ENCODE measurements around the gene PGAM5. TPM values are rescaled to one million over a fixed set of nuclear protein-coding genes. Genes with fewer than 3 reads are reported as not detected.
A peak's percentile ranks its signal among the peaks of the same experiment; 100 is the strongest.

Gene PGAM5
- total and polyA plus RNA-seq, 11 donors: 20.7 to 46.5 (median 27.6) TPM

DNA sequence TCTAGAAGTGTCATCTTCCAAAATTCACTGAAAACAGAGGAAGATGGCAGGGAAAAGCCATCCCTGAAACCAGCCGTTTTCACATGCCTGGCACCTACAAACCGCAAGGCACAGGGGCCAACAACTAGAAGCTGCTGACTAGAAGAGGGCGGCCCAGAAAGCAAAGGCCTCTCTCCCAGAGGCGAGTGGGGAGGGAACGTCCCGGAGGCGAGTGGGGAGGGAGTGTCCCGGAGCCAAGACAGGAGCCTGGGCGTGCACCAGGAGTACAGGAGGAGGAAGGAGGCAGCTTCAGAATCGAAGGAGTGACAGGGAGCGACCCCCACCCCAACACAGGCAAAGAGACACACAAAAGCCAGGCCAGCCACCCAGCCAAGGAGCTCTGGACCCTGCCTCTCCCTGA, 30.0 kb downstream of the PGAM5 start:
- peak; percentile 57 to 70 (median 66) for ATAC-seq
- DNase-seq: peak in 2 of 5 donors; percentile 34 to 48
- 52 to 66% (median 60%) methylated on average over 11 of the region's 11 CpGs for WGBS, 4 donors
- no peak overlapping the region for H3K4me3 ChIP-seq
- TF ChIP-seq POLR2A (IDR thresholded peaks at IDR 0.05): no peak
- TF ChIP-seq, protein P1, sequence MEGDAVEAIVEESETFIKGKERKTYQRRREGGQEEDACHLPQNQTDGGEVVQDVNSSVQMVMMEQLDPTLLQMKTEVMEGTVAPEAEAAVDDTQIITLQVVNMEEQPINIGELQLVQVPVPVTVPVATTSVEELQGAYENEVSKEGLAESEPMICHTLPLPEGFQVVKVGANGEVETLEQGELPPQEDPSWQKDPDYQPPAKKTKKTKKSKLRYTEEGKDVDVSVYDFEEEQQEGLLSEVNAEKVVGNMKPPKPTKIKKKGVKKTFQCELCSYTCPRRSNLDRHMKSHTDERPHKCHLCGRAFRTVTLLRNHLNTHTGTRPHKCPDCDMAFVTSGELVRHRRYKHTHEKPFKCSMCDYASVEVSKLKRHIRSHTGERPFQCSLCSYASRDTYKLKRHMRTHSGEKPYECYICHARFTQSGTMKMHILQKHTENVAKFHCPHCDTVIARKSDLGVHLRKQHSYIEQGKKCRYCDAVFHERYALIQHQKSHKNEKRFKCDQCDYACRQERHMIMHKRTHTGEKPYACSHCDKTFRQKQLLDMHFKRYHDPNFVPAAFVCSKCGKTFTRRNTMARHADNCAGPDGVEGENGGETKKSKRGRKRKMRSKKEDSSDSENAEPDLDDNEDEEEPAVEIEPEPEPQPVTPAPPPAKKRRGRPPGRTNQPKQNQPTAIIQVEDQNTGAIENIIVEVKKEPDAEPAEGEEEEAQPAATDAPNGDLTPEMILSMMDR (IDR thresholded peaks at IDR 0.05): no peak
- peaks cover 0 to 31% (median 4%) of the 10 kb centered on the region in 12 donors for H3K4me1 ChIP-seq
- peak overlapping the region; percentile 35 to 85 (median 68) for H3K27ac ChIP-seq
- no peaks in the 10 kb centered on the region for H3K9me3 ChIP-seq
- no peaks in the 10 kb centered on the region for H3K27me3 ChIP-seq
- intact Hi-C loops (cut with DNase I): no loop called here
- H3K36me3 ChIP-seq: peaks cover 0 to 99% (median 97%) of the 10 kb centered on the region in 9 donors

DNA sequence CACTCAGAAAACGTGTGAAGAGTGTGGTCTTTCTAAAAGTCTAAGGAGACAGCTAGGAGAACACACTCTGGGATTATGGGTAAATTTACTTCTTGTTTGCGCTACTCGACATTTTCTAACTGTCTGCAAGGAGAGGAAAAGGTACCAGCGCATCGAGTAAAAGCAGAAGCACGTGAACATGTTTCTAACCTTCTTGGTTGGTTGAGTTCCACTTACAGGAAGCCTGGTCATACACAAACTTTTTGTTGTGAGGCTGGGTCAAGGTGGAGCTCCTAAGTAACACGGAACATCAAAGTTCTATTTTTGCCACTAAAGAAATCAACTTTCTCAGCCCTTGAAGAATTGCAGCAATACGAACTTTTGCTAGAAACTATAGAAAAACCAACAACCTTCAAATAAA, 31.0 kb downstream of the PGAM5 start:
- peak overlapping the region in 4 of 12 donors; percentile 63 to 82 (median 71) for H3K27ac ChIP-seq
- H3K27me3 ChIP-seq: no peaks in the 10 kb centered on the region
- H3K36me3 ChIP-seq: peaks cover 0 to 99% (median 97%) of the 10 kb centered on the region in 9 donors
- TF ChIP-seq, protein P1 (IDR thresholded peaks at IDR 0.05): no peak
- no peak for TF ChIP-seq POLR2A (IDR thresholded peaks at IDR 0.05)
- no peak for ATAC-seq
- WGBS, 4 donors: 88 to 90% (median 89%) methylated on average over 8 of the region's 8 CpGs
- intact Hi-C loops (cut with DNase I): no loop called here
- no peak for DNase-seq
- H3K4me1 ChIP-seq: peaks cover 0 to 31% (median 4%) of the 10 kb centered on the region in 12 donors
- no peak overlapping the region for H3K4me3 ChIP-seq
- no peaks in the 10 kb centered on the region for H3K9me3 ChIP-seq

DNA sequence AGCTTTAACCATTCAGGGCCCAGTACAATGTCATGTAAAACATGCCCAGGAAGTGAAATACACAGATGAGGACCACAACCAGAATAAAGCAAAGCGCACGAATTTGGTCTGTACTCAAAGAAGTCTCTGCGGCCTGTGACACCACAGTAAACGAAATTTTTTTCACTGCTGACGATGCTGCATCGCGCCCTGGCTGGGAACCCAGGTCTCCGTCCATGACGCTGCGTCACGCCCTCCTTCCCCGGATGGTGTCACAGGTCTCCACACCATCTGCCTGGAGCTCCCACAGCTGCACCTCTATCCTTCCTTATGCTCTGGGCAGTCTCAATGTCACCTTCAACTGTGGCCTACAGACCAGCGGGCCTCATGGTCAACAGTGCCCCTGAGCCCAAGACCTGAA, 33.2 kb downstream of the PGAM5 start:
- H3K36me3 ChIP-seq: peaks cover 0 to 100% (median 99%) of the 10 kb centered on the region in 9 donors

DNA sequence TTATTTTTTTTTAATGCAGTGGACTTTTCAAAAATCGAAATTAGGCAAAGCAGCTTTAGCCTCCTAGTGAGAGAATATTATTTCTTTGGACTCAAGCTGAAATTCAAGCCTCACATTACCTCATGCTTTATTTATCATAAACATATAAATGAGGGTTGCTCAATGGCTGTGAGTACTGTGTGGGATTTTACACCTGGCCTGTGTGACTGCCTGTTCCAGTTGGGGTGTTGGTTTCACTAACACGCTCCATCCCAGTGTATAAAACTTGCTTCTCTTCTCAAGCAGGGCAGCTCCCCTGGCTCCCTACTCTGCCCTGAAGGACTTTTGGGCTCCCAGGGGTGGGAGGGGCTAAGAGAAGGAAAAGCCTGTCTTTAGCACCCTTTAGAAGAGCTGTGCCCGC, 36.0 kb downstream of the PGAM5 start:
- ATAC-seq (peak in 1 of 4 donors; percentile 9), DNase-seq (no peak)
- H3K4me1 ChIP-seq: peaks cover 0 to 2% (median 0%) of the 10 kb centered on the region in 12 donors
- H3K4me3 ChIP-seq: no peak overlapping the region
- WGBS, 4 donors: 93 to 97% (median 95%) methylated on average over 3 of the region's 3 CpGs
- no peak overlapping the region for H3K27ac ChIP-seq
- H3K9me3 ChIP-seq: no peaks in the 10 kb centered on the region
- H3K27me3 ChIP-seq: no peaks in the 10 kb centered on the region
- H3K36me3 ChIP-seq: peaks cover 0 to 100% (median 99%) of the 10 kb centered on the region in 9 donors
- TF ChIP-seq, protein P1 (IDR thresholded peaks at IDR 0.05): no peak
- TF ChIP-seq POLR2A (IDR thresholded peaks at IDR 0.05): no peak
- intact Hi-C loops (cut with DNase I): no loop called here

More for the DNA sequence above, 33.2 kb downstream of the PGAM5 start:
- 86 to 93% (median 89%) methylated on average over 12 to 13 of the region's 13 CpGs for WGBS, 4 donors
- DNase-seq: no peak
- Histone ChIP-seq H3K4me3 (no peak overlapping the region), H3K4me1 (peaks cover 0 to 28% (median 4%) of the 10 kb centered on the region in 12 donors), H3K9me3 (no peaks in the 10 kb centered on the region), H3K27me3 (no peaks in the 10 kb centered on the region), H3K27ac (no peak overlapping the region)
- no peak for TF ChIP-seq POLR2A (IDR thresholded peaks at IDR 0.05)
- TF ChIP-seq, protein P1 (IDR thresholded peaks at IDR 0.05): no peak
- intact Hi-C loops (cut with DNase I): no loop called here
- no peak for ATAC-seq

Data from heart left ventricle (tissue), 16 donors.